BLaER1 (cell line): Measurements from ENCODE around the gene NTRK2.

Experiments
- H3K27ac ChIP-seq: shearing (Covaris generic); formaldehyde crosslinking; 2 replicates; pipeline ENCODE4 v1.8.1; 2022
- H3K27me3 ChIP-seq: shearing (Covaris generic); formaldehyde crosslinking; 2 replicates; pipeline ENCODE4 v1.8.1; 2022
- H3K36me3 ChIP-seq: shearing (Covaris generic); formaldehyde crosslinking; 2 replicates; pipeline ENCODE4 v1.8.1; 2022
- H3K4me1 ChIP-seq: shearing (Covaris generic); formaldehyde crosslinking; 2 replicates; pipeline ENCODE4 v1.8.1; 2022
- H3K4me2 ChIP-seq: shearing (Covaris generic); formaldehyde crosslinking; 2 replicates; pipeline ENCODE4 v1.8.1; 2022
- H3K4me3 ChIP-seq: shearing (Covaris generic); formaldehyde crosslinking; 2 replicates; pipeline ENCODE4 v1.8.1; 2022
- H3K9ac ChIP-seq: shearing (Covaris generic); formaldehyde crosslinking; 2 replicates; pipeline ENCODE4 v1.8.1; 2022
- H3K9me3 ChIP-seq: shearing (Covaris generic); formaldehyde crosslinking; 2 replicates; pipeline ENCODE4 v1.8.1; 2022
- H4K20me1 ChIP-seq: shearing (Covaris generic); formaldehyde crosslinking; 2 replicates; pipeline ENCODE4 v1.8.1; 2022
- Cebpa-rat ChIP-seq: shearing (Covaris generic); IDR thresholded peaks from 2 replicates; pipeline ENCODE4 v1.8.1; 2022

The NTRK2 gene

GRCh38 chr9:84807431-84807830 is 137.9 kb downstream of the NTRK2 start:
- H3K27ac ChIP-seq, result no peak overlapping the region
- H3K27me3 ChIP-seq, result no peaks in the 10 kb centered on the region

DNA sequence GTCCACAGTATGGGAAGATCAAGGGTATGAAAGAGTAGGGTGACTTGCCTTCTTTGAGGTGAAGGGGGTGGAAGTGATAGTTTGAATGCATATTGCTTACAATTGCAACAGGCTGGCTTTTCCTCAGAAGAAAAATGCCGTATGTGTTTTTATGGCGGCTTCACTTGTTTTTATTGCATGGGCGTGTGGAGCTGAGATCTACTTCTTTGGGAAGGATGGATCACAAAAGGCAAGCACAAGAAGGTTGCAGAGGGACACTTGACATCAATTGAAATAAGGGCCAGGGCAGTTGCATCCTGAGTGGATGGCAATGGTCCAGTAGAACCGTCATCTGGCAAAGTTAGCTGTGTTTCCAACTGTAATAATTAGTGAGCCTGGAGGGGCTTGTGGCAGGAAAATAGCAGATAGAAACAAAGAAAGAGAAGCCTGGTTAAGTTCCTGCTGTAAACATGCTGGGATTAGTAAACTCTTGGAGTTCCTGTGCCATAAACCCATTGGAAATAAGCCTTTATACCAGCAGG is 138.4 kb downstream of the NTRK2 start:
- no peak overlapping the region for H3K4me2 ChIP-seq
- no peak for TF ChIP-seq Cebpa-rat
- no peak overlapping the region for H3K9ac ChIP-seq
- peaks cover 5% of the 10 kb centered on the region; the same call in 1 of the 2 replicates for H3K4me1 ChIP-seq
- H3K27ac ChIP-seq, result no peak overlapping the region
- H3K9me3 ChIP-seq, result no peaks in the 10 kb centered on the region
- H4K20me1 ChIP-seq, result no peaks in the 10 kb centered on the region
- no peaks in the 10 kb centered on the region for H3K27me3 ChIP-seq
- no peaks in the 10 kb centered on the region for H3K36me3 ChIP-seq
- H3K4me3 ChIP-seq, result no peak overlapping the region

More at GRCh38 chr9:84807431-84807830, 137.9 kb downstream of the NTRK2 start:
- no peak overlapping the region for H3K4me2 ChIP-seq
- H3K36me3 ChIP-seq, result no peaks in the 10 kb centered on the region
- no peaks in the 10 kb centered on the region for H4K20me1 ChIP-seq
- H3K4me1 ChIP-seq, result peaks cover 5% of the 10 kb centered on the region; the same call in 1 of the 2 replicates
- no peak overlapping the region for H3K4me3 ChIP-seq
- no peaks in the 10 kb centered on the region for H3K9me3 ChIP-seq
- H3K9ac ChIP-seq, result no peak overlapping the region
- no peak for TF ChIP-seq Cebpa-rat

- H3K27me3 ChIP-seq, result no peaks in the 10 kb centered on the region
- no peak for TF ChIP-seq Cebpa-rat
Observed at GRCh38 chr9:84808416-84808815, 138.9 kb downstream of the NTRK2 start.

DNA sequence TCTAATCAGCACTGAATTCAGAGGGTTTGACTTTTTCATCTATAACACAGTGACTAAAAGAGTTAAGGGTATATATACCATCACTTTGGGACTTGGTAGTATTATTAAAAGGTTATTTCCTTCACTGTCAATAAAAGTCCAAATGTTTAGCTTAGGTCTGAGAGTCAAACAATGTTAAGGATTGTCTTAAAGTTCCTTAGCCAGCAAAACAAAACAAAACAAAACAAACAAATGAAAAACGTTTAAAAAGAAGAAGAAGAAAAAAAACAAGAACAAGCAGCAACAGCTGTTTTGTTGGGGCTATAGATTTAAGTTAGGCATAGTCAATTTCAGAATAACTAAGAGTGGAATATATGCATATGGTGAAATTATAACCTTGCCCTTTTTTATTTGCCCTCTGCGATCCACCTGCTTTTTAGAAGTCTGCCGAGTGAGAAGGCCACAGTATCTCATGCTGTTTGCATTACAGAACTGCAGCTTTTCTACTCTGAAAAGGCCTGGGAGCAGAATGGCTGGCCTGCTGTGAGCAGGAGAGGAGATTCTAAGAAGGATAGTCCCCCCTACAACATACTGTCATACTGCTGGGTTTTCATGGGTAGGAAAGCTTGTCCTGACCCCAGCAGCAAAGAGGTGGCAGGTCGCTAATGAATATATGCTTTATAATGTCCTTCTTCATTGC is 141.7 kb downstream of the NTRK2 start:
- H3K9me3 ChIP-seq, result no peaks in the 10 kb centered on the region
- H3K27me3 ChIP-seq, result no peaks in the 10 kb centered on the region
- H3K4me2 ChIP-seq, result no peak overlapping the region
- H3K9ac ChIP-seq, result no peak overlapping the region
- no peak for TF ChIP-seq Cebpa-rat
- H3K4me1 ChIP-seq, result peaks cover 5% of the 10 kb centered on the region; the same call in 1 of the 2 replicates
- H3K4me3 ChIP-seq, result no peak overlapping the region
- no peaks in the 10 kb centered on the region for H4K20me1 ChIP-seq
- H3K27ac ChIP-seq, result no peak overlapping the region
- H3K36me3 ChIP-seq, result no peaks in the 10 kb centered on the region

More at GRCh38 chr9:84808416-84808815, 138.9 kb downstream of the NTRK2 start:
- Histone ChIP-seq H3K4me3 (no peak overlapping the region), H3K9ac (no peak overlapping the region), H3K4me1 (peaks cover 5% of the 10 kb centered on the region; the same call in 1 of the 2 replicates), H3K36me3 (no peaks in the 10 kb centered on the region), H3K4me2 (no peak overlapping the region), H4K20me1 (no peaks in the 10 kb centered on the region), H3K9me3 (no peaks in the 10 kb centered on the region), H3K27ac (no peak overlapping the region)

- H3K27me3 ChIP-seq, result no peaks in the 10 kb centered on the region
- no peaks in the 10 kb centered on the region for H4K20me1 ChIP-seq
- no peak for TF ChIP-seq Cebpa-rat
- H3K4me2 ChIP-seq, result no peak overlapping the region
- H3K36me3 ChIP-seq, result no peaks in the 10 kb centered on the region
- H3K27ac ChIP-seq, result no peak overlapping the region
- H3K4me3 ChIP-seq, result no peak overlapping the region
- no peak overlapping the region for H3K9ac ChIP-seq
- peaks cover 5% of the 10 kb centered on the region; the same call in 1 of the 2 replicates for H3K4me1 ChIP-seq
- no peaks in the 10 kb centered on the region for H3K9me3 ChIP-seq
Observed at GRCh38 chr9:84811751-84812074, 142.2 kb downstream of the NTRK2 start.

DNA sequence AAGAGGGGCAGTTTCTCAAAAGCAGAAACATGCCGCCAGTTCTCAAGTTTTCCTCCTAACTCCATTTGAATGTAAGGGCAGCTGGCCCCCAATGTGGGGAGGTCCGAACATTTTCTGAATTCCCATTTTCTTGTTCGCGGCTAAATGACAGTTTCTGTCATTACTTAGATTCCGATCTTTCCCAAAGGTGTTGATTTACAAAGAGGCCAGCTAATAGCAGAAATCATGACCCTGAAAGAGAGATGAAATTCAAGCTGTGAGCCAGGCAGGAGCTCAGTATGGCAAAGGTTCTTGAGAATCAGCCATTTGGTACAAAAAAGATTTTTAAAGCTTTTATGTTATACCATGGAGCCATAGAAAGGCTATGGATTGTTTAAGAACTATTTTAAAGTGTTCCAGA is 142.8 kb downstream of the NTRK2 start:
- Histone ChIP-seq H3K4me1 (peaks cover 5% of the 10 kb centered on the region; the same call in 1 of the 2 replicates), H3K9ac (no peak overlapping the region), H3K27ac (no peak overlapping the region), H4K20me1 (no peaks in the 10 kb centered on the region), H3K4me2 (no peak overlapping the region), H3K9me3 (no peaks in the 10 kb centered on the region), H3K4me3 (no peak overlapping the region), H3K27me3 (no peaks in the 10 kb centered on the region), H3K36me3 (no peaks in the 10 kb centered on the region)
- no peak for TF ChIP-seq Cebpa-rat

GRCh38 chr9:84812847-84813246 is 143.3 kb downstream of the NTRK2 start:
- no peaks in the 10 kb centered on the region for H4K20me1 ChIP-seq
- TF ChIP-seq Cebpa-rat, result no peak
- peaks cover 5% of the 10 kb centered on the region; the same call in 1 of the 2 replicates for H3K4me1 ChIP-seq
- H3K36me3 ChIP-seq, result no peaks in the 10 kb centered on the region
- H3K9ac ChIP-seq, result no peak overlapping the region
- H3K9me3 ChIP-seq, result no peaks in the 10 kb centered on the region
- H3K27ac ChIP-seq, result no peak overlapping the region
- H3K4me3 ChIP-seq, result no peak overlapping the region
- H3K4me2 ChIP-seq, result no peak overlapping the region
- H3K27me3 ChIP-seq, result no peaks in the 10 kb centered on the region

- peaks cover under 1% of the 10 kb centered on the region; the same call in 1 of the 2 replicates for H3K4me1 ChIP-seq
- H4K20me1 ChIP-seq, result no peaks in the 10 kb centered on the region
- no peak overlapping the region for H3K4me3 ChIP-seq
- no peak overlapping the region for H3K9ac ChIP-seq
- no peak for TF ChIP-seq Cebpa-rat
- no peak overlapping the region for H3K27ac ChIP-seq
- no peak overlapping the region for H3K4me2 ChIP-seq
- no peaks in the 10 kb centered on the region for H3K36me3 ChIP-seq
- H3K27me3 ChIP-seq, result no peaks in the 10 kb centered on the region
- H3K9me3 ChIP-seq, result no peaks in the 10 kb centered on the region
Observed at GRCh38 chr9:84815554-84815953, 146.0 kb downstream of the NTRK2 start.

GRCh38 chr9:84817038-84817437 is 147.5 kb downstream of the NTRK2 start:
- H4K20me1 ChIP-seq, result no peaks in the 10 kb centered on the region
- no peak overlapping the region for H3K27ac ChIP-seq
- no peaks in the 10 kb centered on the region for H3K9me3 ChIP-seq
- no peak overlapping the region for H3K9ac ChIP-seq
- no peaks in the 10 kb centered on the region for H3K27me3 ChIP-seq
- no peaks in the 10 kb centered on the region for H3K36me3 ChIP-seq
- no peak overlapping the region for H3K4me3 ChIP-seq
- no peaks in the 10 kb centered on the region for H3K4me1 ChIP-seq
- no peak for TF ChIP-seq Cebpa-rat
- H3K4me2 ChIP-seq, result no peak overlapping the region

DNA sequence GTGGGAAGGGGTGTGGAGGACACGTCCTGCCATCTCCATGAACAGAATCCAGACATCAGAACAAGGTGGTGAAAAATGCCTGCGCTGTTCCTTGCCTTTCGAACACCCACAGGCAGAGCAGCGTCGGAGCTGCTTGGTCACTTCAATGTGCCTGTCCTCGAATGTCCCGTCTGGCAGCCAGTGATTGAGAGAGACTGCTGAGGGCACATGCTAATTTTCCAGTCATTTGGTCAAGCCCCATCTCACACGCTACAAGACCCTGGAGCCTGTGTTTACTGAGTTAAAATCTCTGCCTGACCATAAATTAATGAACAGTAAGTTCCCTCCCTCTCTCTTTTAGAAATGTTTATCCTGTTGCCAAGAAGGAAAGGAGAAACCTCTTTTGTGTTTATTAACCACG is 149.3 kb downstream of the NTRK2 start:
- Histone ChIP-seq H3K36me3 (no peaks in the 10 kb centered on the region), H4K20me1 (no peaks in the 10 kb centered on the region), H3K9me3 (no peaks in the 10 kb centered on the region), H3K4me3 (no peak overlapping the region), H3K4me2 (no peak overlapping the region), H3K9ac (no peak overlapping the region), H3K27me3 (no peaks in the 10 kb centered on the region), H3K27ac (no peak overlapping the region), H3K4me1 (no peaks in the 10 kb centered on the region)
- TF ChIP-seq Cebpa-rat, result no peak
